NCI-H1092 (cell line): ENCODE results near the gene RAPGEF2.
A peak's percentile ranks its signal among the peaks of the same experiment; 100 is the strongest.
"Not testable (repeated sequence)": the region's sequence is repeated elsewhere in the genome, so short reads cannot be mapped to it uniquely, and the experiment has no call there.

Source experiments
- DNase-seq: peaks from one replicate; lab custom pipeline; 2025; lab: John Stamatoyannopoulos, UW

Gene RAPGEF2

GRCh38 chr4:159161436-159161835, 58.6 kb downstream of the RAPGEF2 start:
- DNase-seq = not testable (repeated sequence)

GRCh38 chr4:159162576-159162975, 59.7 kb downstream of the RAPGEF2 start:
- DNase-seq = no peak

- DNase-seq = no peak
Measured at GRCh38 chr4:159163521-159163920, 60.6 kb downstream of the RAPGEF2 start.

DNA sequence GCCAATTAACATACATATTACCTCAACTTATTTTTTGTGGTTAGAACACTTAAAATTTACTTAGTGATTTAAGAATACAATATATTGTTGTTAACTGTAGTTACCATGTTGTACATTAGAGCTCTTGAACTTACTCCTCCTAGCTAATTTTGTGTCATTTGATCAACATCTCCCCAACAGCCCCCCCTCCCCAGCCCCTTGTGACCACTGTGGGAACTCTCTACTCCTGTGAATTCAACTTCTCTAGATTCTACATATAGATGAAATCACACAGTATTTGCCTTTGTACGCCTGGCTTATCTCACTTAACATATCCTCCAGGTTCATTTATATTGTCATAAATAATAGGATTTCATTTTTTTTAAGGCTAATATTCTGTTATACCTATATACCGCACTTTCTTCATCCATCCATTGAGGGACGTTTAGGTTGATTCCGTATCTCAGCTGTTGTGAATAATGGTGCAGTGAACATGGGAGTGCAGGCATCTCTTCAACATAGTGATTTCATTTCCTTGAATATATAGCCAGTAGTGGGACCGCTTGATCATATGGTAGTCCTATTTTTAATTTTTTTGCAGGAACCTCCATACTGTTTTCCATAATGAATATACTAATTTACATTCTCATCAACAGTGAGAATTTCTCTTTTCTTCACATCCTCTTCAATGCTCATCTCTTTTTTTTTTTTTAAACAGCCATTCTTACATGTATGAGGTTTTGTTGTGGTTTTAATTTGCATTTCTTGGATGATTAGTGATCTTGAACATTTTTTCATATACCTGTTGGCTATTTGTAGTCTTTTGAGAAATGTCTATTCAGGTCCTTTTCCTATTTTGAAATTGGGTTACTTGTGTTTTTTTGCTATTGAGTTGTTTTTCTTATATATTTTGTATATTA, 66.8 kb downstream of the RAPGEF2 start:
- no peak for DNase-seq

DNA sequence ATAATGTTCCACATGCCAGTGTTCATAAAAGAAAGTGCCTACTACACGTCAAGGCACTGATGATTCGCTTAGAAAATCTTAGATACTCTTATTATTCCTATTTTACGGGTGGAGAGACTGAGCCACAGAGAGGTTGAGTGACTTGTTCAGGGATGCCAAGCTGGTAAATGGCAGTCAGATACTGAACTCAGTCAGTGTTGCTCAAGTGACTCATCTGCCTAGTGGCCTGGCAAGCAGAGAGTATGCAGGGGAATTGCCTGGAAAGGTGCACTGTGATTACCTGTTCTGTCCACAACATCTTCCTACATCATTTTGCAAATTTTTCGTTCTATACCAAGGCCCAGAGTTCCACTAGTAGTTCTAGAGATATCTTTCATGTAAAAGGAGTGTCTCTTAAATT, 68.4 kb downstream of the RAPGEF2 start:
- DNase-seq = no peak

DNA sequence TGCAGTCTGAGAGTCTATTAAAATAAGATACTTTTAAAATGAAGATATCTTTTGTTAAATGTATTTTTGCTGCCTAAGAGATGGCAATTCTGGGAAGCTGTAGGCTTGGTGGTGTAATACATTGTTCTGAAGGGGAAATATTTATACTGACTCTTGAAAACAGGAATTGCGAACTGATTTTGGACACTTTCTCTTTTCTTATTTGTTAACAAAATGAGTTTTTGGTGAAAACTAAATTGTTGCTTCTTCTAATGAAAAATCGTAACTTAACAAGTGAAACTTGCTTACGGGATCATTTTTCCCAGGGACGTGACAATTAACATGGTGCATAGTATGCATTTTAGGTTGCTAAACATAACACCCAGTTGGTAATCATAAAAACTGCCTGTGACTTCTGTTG, 71.0 kb downstream of the RAPGEF2 start:
- DNase-seq = no peak

DNA sequence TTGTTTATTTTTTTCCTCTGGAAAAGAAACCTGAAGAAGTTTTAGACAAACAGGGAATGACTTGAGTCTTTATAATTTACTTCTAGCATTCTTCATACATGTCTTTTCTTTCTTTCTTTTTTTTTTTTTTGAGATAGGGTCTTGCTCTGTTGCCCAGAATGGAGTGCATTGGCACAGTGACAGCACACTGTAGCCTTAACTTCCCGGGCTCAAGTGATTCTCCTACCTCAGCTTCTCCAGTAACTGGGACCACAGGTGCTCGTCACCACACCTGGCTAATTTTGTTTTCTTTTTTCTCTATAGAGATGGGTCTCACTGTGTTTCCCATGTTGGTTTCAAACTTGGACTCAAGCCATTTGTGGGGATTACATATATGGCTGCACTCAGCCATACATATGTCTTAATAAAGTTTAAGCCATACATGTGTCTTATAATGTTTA, 71.8 kb downstream of the RAPGEF2 start:
- no peak for DNase-seq

DNA sequence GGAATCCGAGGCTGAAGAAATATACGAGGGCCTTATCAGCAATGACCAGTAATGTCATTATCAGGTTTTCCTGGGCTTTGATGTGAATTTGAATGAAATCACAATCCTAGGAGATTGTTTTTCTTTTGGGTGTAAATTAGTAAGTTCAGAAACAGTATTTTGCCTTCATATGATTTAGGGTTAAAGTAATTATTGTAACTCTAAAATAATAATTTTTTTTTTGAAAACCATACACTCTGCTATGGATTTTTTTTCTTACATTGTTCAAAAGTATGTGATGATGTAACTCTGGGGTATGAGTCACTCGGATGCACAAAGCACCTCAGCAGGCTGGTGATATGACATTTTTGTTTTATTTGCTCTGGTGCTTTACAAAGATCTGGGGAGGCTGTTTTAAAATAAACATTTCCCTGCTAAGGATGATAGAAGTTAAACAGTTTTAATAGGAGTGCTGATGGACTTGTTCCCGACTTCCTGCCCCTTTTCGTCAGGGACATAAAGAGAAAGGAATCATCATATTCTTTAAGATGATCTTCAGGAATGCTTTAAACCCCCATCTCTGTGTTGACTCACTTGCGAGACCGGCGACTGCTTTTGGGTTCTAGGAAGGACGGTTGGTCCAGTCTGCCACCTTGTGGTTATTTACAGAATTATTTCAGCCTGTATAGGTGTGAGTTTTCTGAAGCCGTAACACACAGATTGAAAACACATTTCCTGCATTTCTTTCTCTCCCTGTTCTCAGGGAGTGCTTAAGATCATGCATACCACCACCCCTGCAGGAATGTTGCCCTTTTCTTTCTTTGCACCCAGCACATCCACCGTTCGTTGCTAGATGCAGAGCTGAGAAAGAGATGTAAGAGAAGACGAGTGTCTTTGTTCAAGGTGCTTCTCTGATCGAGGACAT, 72.5 kb downstream of the RAPGEF2 start:
- DNase-seq = peak; percentile 65

DNA sequence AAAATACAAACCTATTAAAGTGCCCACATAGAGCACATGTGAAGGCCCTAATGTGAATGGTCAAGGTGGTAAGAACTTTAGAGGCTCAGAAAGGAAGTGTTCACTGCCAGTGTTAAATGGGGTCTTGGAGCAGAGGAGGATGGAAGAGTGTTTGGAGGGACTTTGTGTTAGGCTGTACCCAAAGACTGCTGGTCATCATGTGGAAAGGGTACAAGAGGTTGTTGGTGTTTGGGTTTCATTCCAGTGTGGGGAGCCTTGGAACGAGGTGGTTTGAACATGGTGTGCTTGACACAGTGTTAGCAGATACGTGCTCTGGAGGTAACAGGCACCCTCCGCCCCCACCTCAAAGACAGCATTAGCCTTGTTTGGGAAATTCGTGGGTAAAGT, 73.1 kb downstream of the RAPGEF2 start:
- DNase-seq = no peak

DNA sequence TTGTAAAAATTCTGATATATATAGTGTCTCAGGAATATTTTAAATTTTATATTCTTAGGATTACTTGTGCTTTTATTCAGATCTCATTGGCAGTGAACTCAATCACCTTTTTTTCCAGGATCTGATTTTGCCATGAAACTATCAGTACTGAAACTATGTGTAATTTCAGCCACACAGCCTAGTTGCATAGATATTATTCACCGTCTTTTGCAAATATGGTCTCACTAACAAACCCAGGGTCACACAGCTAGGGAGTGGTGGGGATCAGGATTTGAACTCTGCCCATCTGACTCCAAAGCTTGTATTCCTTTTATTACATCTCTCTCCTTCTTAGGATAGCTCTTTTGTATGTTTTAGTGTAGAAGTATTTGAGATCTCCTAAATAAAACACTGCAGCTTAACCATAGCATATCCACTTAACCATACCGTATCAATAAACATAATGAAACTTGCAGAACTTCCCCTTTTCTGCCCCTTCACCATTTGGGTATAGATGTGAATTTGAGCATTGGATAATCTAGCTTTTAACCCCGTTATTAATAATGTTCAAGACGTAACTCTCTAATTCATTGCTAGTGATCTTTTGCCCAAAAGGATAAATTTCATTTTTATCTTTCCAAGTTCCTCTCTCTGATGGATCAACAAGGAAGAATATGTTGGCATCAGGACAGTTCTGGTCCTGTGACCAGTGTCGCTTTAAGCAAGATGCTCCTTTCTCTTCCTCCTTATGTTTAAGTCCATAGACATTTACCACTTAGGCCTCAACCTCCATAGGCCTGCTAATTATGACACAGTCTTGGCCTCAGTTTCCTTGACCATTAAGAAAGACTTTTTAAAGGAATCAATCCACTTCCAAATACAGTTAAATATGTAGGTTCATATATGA, 74.6 kb downstream of the RAPGEF2 start:
- DNase-seq = no peak

DNA sequence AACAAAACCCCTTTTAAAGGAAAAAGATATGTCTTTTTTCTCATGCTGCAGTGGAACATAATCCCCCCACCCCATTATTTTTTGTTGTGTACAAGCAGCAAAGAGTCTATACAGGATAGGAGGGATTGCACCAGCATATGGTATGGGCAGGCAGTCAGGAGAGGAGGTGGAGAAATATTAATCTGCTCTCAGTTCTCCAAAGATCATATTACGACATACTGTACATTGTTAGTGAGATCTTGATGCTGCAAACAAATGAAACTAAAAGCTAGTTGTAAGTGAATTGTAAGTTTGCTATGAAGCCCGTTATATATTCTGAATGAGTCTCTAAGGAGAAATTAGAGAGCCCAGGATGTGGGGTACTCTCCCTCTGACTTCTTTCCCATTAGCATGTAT, 75.3 kb downstream of the RAPGEF2 start:
- no peak for DNase-seq

GRCh38 chr4:159178979-159179969, 76.4 kb downstream of the RAPGEF2 start:
- DNase-seq = no peak

DNA sequence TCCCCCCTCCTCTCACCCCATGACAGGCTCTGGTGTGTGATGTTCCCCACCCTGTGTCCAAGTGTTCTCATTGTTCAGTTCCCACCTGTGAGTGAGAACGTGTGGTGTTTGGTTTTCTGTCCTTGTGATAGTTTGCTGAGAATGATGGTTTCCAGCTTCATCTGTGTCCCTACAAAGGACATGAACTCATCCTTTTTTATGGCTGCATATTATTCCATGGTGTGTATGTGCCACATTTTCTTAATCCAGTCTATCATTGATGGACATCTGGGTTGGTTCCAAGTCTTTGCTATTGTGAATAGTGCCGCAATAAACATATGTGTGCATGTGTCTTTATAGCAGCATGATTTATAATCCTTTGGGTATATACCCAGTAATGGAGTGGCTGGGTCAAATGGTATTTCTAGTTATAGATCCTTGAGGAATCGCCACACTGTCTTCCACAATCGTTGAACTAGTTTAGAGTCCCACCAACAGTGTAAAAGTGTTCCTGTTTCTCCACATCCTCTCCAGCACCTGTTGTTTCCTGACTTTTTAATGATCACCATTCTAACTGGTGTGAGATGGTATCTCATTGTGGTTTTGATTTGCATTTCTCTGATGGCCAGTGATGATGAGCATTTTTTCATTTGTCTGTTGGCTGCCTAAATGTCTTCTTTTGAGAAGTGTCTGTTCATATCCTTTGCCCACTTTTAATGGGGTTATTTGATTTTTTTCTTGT, 81.2 kb downstream of the RAPGEF2 start:
- not testable (repeated sequence) for DNase-seq

DNA sequence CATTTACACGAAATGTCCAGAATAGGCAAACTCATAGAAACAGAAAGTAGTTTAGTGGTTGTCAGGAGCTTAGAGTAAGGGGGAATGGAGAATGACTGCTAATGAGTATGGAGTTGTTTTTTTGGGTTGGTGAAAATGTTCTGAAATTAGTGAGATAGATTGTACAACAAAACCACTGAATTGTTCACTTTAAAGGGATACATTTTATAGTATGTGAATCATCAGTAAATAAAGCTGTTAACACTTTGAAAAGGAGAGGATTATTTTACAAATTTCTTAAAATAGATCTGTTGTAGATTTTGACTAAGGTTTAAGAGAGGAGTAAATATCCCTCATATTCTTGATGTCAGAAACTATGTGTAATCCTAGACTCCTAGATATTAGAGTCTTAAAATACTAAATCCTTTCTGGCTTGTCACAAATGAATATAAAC, 82.7 kb downstream of the RAPGEF2 start:
- no peak for DNase-seq

DNA sequence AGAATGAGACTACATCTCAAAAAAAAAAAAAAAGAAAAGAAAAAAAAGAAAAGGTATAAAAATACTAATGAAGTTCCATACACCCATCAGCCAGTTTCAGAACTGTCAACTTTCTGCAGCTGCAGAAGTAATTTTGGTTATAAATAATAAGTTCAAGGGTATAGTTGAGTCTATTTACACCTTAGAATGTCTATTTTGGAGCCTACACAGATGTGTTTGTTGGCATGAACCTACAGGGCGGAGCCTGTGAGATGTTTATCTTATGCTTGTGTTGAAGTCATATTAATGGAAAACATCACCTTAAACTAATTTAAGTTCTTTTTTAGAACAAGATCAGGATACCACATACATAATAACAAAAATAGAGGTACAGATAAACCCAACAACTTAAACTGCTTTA, 85.8 kb downstream of the RAPGEF2 start:
- no peak for DNase-seq

GRCh38 chr4:159190651-159191050, 87.8 kb downstream of the RAPGEF2 start:
- DNase-seq = no peak

GRCh38 chr4:159191989-159192388, 89.1 kb downstream of the RAPGEF2 start:
- no peak for DNase-seq

DNA sequence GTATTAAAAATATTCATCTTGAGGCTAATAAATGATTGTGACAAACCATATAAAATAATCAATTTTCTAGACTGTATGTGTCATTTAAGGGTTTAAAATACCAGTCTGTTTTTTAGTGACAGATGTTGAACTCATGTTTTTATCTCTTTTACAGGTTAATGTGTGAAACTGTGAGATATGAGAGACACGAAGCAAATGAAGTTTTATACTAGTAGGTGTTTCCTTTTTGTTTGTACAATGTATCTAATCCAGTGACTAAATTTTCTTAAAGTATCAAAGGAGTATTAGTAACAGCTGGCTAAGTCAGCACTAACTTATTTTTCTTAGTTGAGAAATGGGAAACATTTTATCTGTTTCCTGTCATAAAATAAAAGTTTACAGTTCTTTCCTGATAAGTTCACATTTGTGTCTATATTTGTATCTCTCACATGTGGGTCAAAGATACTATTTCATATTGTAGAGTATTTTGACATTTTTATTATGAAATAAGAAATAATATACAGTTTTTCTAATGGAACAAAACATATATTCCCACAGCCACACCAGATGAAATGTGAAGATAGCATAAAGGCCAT, 90.3 kb downstream of the RAPGEF2 start:
- DNase-seq = no peak

GRCh38 chr4:159195361-159195769, 92.5 kb downstream of the RAPGEF2 start:
- DNase-seq = no peak
